ENCODE data around the gene S100A3.

Gene S100A3

GRCh38 chr1:153498746-153499145 lies 50.3 kb downstream of the S100A3 start:
- Histone ChIP-seq H3K79me2 (ENCODE audit: insufficient read depth, low read length) (no peaks in the 10 kb centered on the region), H3K9me3 (ENCODE audit: low read length) (no peaks in the 10 kb centered on the region), H3F3A (ENCODE audit: insufficient read depth, low read length) (no peaks in the 10 kb centered on the region), H2AFZ (ENCODE audit: low read length) (no peak overlapping the region), H3K9ac (ENCODE audit: low read length) (no peak overlapping the region), H3K4me3 (ENCODE audit: low read depth, low read length, poor library complexity, severe bottlenecking) (no peak overlapping the region), H3K27me3 (ENCODE audit: insufficient read depth, low read length) (no peaks in the 10 kb centered on the region), H4K20me1 (ENCODE audit: insufficient read depth, low read length) (no peaks in the 10 kb centered on the region), H3K4me2 (ENCODE audit: low read length) (no peak overlapping the region), H3K4me1 (ENCODE audit: insufficient read depth, low read length, severe bottlenecking) (no peaks in the 10 kb centered on the region), H3K9me2 (ENCODE audit: low read depth, low read length) (no peaks in the 10 kb centered on the region), H3K36me3 (ENCODE audit: insufficient read depth, low read length) (no peaks in the 10 kb centered on the region), H3K27ac (ENCODE audit: low read depth, low read length, poor library complexity, severe bottlenecking) (no peak overlapping the region)
- no peak for TF ChIP-seq EZH2 (IDR thresholded peaks at IDR 0.05; ENCODE audit: borderline replicate concordance, low read length)
- TF ChIP-seq CTCF (IDR thresholded peaks at IDR 0.05; ENCODE audit: low read length), result no peak
